Skeletal muscle satellite cell (primary cell): ENCODE measurements around the gene GMDS.
"Not testable (repeated sequence)": the region's sequence is repeated elsewhere in the genome, so short reads cannot be mapped to it uniquely, and the experiment has no call there.

ENCODE experiments used
- H3K27me3 ChIP-seq: 2 replicates; pipeline ENCODE4 v1.7.0; 2013; ENCODE audit warnings: low read length; ENCODE audit not compliant: control insufficient read depth, insufficient read depth
- H3K36me3 ChIP-seq: 2 replicates; pipeline ENCODE4 v1.7.0; 2013; ENCODE audit warnings: mild to moderate bottlenecking, control low read depth, low read length; ENCODE audit not compliant: insufficient read depth
- H3K4me1 ChIP-seq: 2 replicates; pipeline ENCODE4 v1.7.0; 2013; ENCODE audit warnings: low read length; ENCODE audit not compliant: control insufficient read depth, insufficient read depth
- H3K4me2 ChIP-seq: 2 replicates; pipeline ENCODE4 v1.7.0; 2013; ENCODE audit warnings: mild to moderate bottlenecking, low read length
- H3K4me3 ChIP-seq: 2 replicates; pipeline ENCODE4 v1.7.0; 2013; ENCODE audit warnings: low read length
- H3K9ac ChIP-seq: 2 replicates; pipeline ENCODE4 v1.7.0; 2013; ENCODE audit warnings: mild to moderate bottlenecking, low read depth, low read length, moderate library complexity
- H3K9me3 ChIP-seq: replicated peaks from 2 replicates; pipeline ENCODE4 v1.7.0; 2013; ENCODE audit warnings: mild to moderate bottlenecking, control low read depth, low read length

The GMDS gene

DNA sequence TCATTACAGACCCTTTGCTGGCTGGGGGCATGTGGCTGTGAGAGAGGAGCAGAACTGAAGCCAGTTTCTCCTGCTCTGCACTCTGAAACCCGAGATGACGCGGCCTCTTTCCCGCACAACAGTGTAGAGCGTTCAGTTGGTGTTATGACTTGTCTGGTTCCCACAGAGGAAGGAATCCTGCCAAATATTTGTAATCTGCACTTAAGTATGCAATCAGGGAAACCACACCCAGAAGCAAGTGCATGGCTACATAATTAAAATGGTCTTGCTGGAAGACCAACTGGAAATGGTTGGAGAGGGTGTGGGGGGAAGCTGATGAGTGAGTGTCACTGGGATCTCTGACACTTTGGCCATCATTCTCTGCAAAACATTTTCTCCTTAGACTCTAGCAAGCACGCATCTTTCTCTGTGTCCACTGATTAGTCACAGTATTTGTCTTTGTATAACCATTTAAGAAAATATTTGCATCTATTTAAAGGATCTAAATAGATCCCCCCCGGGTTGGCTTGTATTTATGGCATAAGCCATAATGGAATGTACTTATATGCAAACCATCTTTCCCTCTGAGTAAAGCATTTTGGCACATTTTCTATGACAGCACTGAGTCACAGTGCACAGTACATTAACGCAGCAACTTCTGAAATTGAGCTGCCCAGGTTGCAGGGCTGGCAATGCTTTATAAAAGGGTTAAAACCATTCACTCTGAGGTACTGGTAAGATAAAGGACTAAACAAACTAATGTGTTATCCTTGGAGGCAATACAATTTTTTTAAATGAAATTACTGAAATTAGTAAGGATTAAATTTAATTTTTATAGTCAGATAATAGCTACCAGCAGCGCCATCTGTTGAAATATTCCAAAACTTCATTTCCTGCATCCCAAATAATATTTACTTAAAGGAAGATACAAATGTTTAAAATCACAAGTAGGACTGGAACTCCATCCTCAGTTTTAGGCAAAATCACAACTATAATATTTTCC, 559.0 kb downstream of the GMDS start:
- H3K9ac ChIP-seq: peak overlapping the region; percentile 51
- no peaks in the 10 kb centered on the region for H3K9me3 ChIP-seq
- peak overlapping the region; percentile 66 for H3K4me2 ChIP-seq
- H3K4me3 ChIP-seq: peak overlapping the region; percentile 6
- no peaks in the 10 kb centered on the region for H3K36me3 ChIP-seq
- no peaks in the 10 kb centered on the region for H3K27me3 ChIP-seq
- H3K4me1 ChIP-seq: peaks cover 25% of the 10 kb centered on the region

- no peak overlapping the region for H3K4me2 ChIP-seq
- no peaks in the 10 kb centered on the region for H3K27me3 ChIP-seq
- H3K36me3 ChIP-seq: no peaks in the 10 kb centered on the region
- H3K4me3 ChIP-seq: no peak overlapping the region
- H3K4me1 ChIP-seq: peaks cover 10% of the 10 kb centered on the region
- H3K9me3 ChIP-seq: no peaks in the 10 kb centered on the region
- H3K9ac ChIP-seq: no peak overlapping the region
Measured at GRCh38 chr6:1679688-1680068, 565.7 kb downstream of the GMDS start.

GRCh38 chr6:1679031-1679687, 566.2 kb downstream of the GMDS start:
- H3K9ac ChIP-seq: no peak overlapping the region
- H3K4me1 ChIP-seq: peaks cover 10% of the 10 kb centered on the region
- H3K36me3 ChIP-seq: no peaks in the 10 kb centered on the region

DNA sequence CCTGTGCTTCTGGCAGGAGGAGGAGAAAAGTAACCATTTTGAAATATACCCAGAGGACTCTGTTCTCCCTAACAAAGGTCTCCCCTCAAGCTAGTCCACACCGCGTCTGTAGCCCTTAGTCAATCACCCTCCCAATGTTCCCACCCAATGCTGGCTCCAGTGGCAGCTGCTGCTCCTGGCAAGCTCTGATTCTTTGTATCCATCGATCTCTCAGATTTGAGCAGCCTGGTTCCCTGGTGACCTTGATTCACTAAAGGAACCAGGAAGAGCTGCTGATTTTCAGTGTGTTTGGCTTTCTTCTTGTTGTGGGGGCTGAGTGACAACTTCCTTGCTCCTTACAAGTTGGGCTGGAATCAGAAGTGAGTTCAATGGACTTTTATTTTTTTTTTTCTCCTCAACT, 567.2 kb downstream of the GMDS start:
- Histone ChIP-seq H3K4me3 (no peak overlapping the region), H3K4me1 (peaks cover 10% of the 10 kb centered on the region), H3K9ac (no peak overlapping the region), H3K36me3 (no peaks in the 10 kb centered on the region), H3K27me3 (no peaks in the 10 kb centered on the region), H3K9me3 (no peaks in the 10 kb centered on the region), H3K4me2 (no peak overlapping the region)

More at GRCh38 chr6:1679031-1679687, 566.2 kb downstream of the GMDS start:
- Histone ChIP-seq H3K9me3 (no peaks in the 10 kb centered on the region), H3K4me2 (no peak overlapping the region), H3K4me3 (no peak overlapping the region), H3K27me3 (no peaks in the 10 kb centered on the region)

- H3K27me3 ChIP-seq: no peaks in the 10 kb centered on the region
- no peak overlapping the region for H3K4me2 ChIP-seq
- no peak overlapping the region for H3K9ac ChIP-seq
- H3K4me3 ChIP-seq: no peak overlapping the region
- no peaks in the 10 kb centered on the region for H3K4me1 ChIP-seq
- H3K36me3 ChIP-seq: no peaks in the 10 kb centered on the region
- no peaks in the 10 kb centered on the region for H3K9me3 ChIP-seq
Measured at GRCh38 chr6:1672379-1672778, 573.0 kb downstream of the GMDS start.

- Histone ChIP-seq H3K27me3 (no peaks in the 10 kb centered on the region), H3K4me1 (no peaks in the 10 kb centered on the region), H3K36me3 (no peaks in the 10 kb centered on the region), H3K4me2 (no peak overlapping the region), H3K9me3 (no peaks in the 10 kb centered on the region), H3K9ac (no peak overlapping the region), H3K4me3 (no peak overlapping the region)
Measured at GRCh38 chr6:1670711-1671462, 574.5 kb downstream of the GMDS start.

DNA sequence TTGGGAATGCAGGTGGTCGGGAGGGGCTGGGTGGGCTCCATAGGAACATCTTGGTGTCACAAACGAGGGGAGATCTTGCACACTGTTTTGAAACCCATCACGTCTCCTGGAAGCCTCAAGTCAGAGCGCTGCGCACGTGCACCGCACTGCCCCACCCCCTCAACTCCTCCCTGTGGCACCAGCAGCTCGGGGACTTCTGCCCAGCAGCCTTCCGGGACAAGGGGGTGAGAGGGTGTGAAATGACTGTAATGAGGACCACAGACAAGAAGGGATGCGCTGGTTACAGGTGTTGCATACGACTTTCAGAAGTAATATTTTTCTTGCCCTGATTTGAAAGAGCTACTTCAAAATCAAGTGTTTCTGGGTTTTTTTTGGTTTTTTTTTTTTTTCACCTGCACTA, 575.4 kb downstream of the GMDS start:
- Histone ChIP-seq H3K9ac (no peak overlapping the region), H3K4me2 (no peak overlapping the region), H3K4me1 (no peaks in the 10 kb centered on the region), H3K36me3 (no peaks in the 10 kb centered on the region), H3K9me3 (no peaks in the 10 kb centered on the region), H3K27me3 (no peaks in the 10 kb centered on the region), H3K4me3 (no peak overlapping the region)

- H3K27me3 ChIP-seq: not testable (repeated sequence)
Measured at GRCh38 chr6:1668456-1668855, 576.9 kb downstream of the GMDS start.

DNA sequence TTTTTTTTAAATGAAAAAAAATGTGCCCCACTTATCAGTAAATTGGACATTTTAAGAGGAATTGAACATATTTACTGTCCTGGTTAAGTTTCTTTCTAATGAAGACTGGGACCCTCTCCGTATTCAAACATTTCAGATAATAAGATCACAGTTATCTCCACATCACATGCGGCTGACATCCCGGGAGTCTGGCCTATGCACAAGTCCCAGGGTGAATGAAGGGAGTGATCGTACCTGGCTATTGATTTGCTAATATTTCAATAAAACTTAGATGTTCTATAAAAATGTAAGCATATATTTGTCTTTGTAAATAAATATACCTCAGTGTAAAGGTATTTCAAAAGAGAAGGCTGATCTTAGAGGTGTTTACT, 577.6 kb downstream of the GMDS start:
- H3K27me3 ChIP-seq: no peaks in the 10 kb centered on the region
- no peaks in the 10 kb centered on the region for H3K4me1 ChIP-seq
- no peak overlapping the region for H3K9ac ChIP-seq
- H3K4me3 ChIP-seq: no peak overlapping the region
- no peak overlapping the region for H3K4me2 ChIP-seq
- H3K36me3 ChIP-seq: no peaks in the 10 kb centered on the region
- no peaks in the 10 kb centered on the region for H3K9me3 ChIP-seq

More at GRCh38 chr6:1668456-1668855, 576.9 kb downstream of the GMDS start:
- H3K4me1 ChIP-seq, H3K9me3 ChIP-seq, H3K4me3 ChIP-seq, H3K36me3 ChIP-seq, H3K4me2 ChIP-seq, H3K9ac ChIP-seq: not testable (repeated sequence)

GRCh38 chr6:1667012-1667804, 578.2 kb downstream of the GMDS start:
- Histone ChIP-seq H3K4me1 (no peaks in the 10 kb centered on the region), H3K4me3 (no peak overlapping the region), H3K36me3 (no peaks in the 10 kb centered on the region), H3K27me3 (no peaks in the 10 kb centered on the region), H3K9me3 (no peaks in the 10 kb centered on the region), H3K4me2 (no peak overlapping the region), H3K9ac (no peak overlapping the region)

DNA sequence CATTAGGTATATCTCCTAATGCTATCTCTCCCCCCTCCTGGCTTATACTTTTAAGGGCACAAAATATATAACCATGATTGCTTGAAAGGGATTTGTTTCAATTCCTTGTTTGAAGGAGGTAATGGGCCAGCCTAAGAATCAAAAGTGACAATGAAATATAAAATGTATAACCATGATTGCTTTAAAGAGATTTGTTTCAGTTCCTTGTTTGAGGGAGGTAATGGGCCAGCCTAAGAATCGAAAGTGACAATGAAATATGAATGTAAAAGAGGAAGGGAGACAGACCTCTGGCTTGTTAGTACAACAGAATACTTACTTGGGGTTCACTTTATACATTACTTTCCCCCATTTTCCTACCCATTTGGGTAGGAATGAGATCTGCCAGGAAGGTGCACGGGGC, 580.2 kb downstream of the GMDS start:
- Histone ChIP-seq H3K4me1 (no peaks in the 10 kb centered on the region), H3K36me3 (no peaks in the 10 kb centered on the region), H3K4me2 (no peak overlapping the region), H3K4me3 (no peak overlapping the region), H3K9ac (no peak overlapping the region), H3K27me3 (no peaks in the 10 kb centered on the region), H3K9me3 (no peaks in the 10 kb centered on the region)
